GM19463 (cell line): ENCODE results near the gene NFIA.

Experiments
- ATAC-seq: cut with Tn5 transposase; IDR thresholded peaks from one replicate; pipeline ENCODE4 v1.9.1; 2021; ENCODE audit warnings: mild to moderate bottlenecking, moderate library complexity; ENCODE audit not compliant: unreplicated experiment

NFIA gene

GRCh38 chr1:61441723-61442262 lies 359.4 kb downstream of the NFIA start:
- ATAC-seq: no peak

- ATAC-seq: no peak
Observed at GRCh38 chr1:61442544-61442943, 360.2 kb downstream of the NFIA start.

- no peak for ATAC-seq
Observed at GRCh38 chr1:61444288-61444687, 361.9 kb downstream of the NFIA start.

- ATAC-seq: no peak
Observed at GRCh38 chr1:61445269-61445825, 363.0 kb downstream of the NFIA start.

- ATAC-seq: no peak
Observed at GRCh38 chr1:61446531-61446991, 364.2 kb downstream of the NFIA start.

- no peak for ATAC-seq
Observed at GRCh38 chr1:61447106-61447967, 365.0 kb downstream of the NFIA start.

- ATAC-seq: no peak
Observed at GRCh38 chr1:61447968-61448430, 365.6 kb downstream of the NFIA start.

- ATAC-seq: no peak
Observed at GRCh38 chr1:61448914-61449313, 366.6 kb downstream of the NFIA start.

- no peak for ATAC-seq
Observed at GRCh38 chr1:61449410-61449809, 367.0 kb downstream of the NFIA start.

GRCh38 chr1:61450454-61450853 lies 368.1 kb downstream of the NFIA start:
- ATAC-seq: no peak

- no peak for ATAC-seq
Observed at GRCh38 chr1:61450872-61451571, 368.7 kb downstream of the NFIA start.

GRCh38 chr1:61451572-61451968 lies 369.2 kb downstream of the NFIA start:
- no peak for ATAC-seq

- ATAC-seq: no peak
Observed at GRCh38 chr1:61452176-61453035, 370.0 kb downstream of the NFIA start.

- ATAC-seq: peak; percentile 91
Observed at GRCh38 chr1:61453111-61453961, 371.0 kb downstream of the NFIA start.

GRCh38 chr1:61455400-61455799 lies 373.0 kb downstream of the NFIA start:
- no peak for ATAC-seq

GRCh38 chr1:61457526-61458040 lies 375.2 kb downstream of the NFIA start:
- ATAC-seq: no peak

GRCh38 chr1:61459345-61459744 lies 377.0 kb downstream of the NFIA start:
- no peak for ATAC-seq

- ATAC-seq: no peak
Observed at GRCh38 chr1:61460191-61460590, 377.8 kb downstream of the NFIA start.
